ENCODE data around the gene ZBTB45.
"Not testable (repeated sequence)": the region's sequence is repeated elsewhere in the genome, so short reads cannot be mapped to it uniquely, and the experiment has no call there.

GRCh38 chr19:58539169-58539559, 19.6 kb upstream of the ZBTB45 start:
- not testable (repeated sequence) for TF ChIP-seq POLR2AphosphoS5 (IDR thresholded peaks at IDR 0.05; ENCODE audit: low read depth, low read length); POLR2A (IDR thresholded peaks at IDR 0.05; ENCODE audit: low read depth, low read length); TAF1 (IDR thresholded peaks at IDR 0.05; ENCODE audit: borderline replicate concordance, low read depth, low read length)

All from GM12892 (cell line).